ENCODE results near the gene FUT8.

FUT8 gene

GRCh38 chr14:65784574-65784973 lies 372.0 kb downstream of the FUT8 start:
- Histone ChIP-seq H4K8ac (ENCODE audit: low read depth, low read length) (no peak overlapping the region), H3K27ac (replicated peaks; ENCODE audit: low read length) (no peak overlapping the region), H2BK12ac (ENCODE audit: low read length) (no peak overlapping the region), H3K18ac (ENCODE audit: low read length) (no peak overlapping the region), H3K36me3 (replicated peaks in 1 of 2; ENCODE audit: control insufficient read depth in 2 of 2, insufficient read depth in 2 of 2, low read length in 2 of 2) (no peaks in the 10 kb centered on the region), H2BK5ac (ENCODE audit: low read length) (no peak overlapping the region), H2BK120ac (ENCODE audit: low read depth, low read length) (no peak overlapping the region), H3K14ac (ENCODE audit: low read length) (no peak overlapping the region), H3K23ac (ENCODE audit: low read depth, low read length, poor library complexity) (no peak overlapping the region), H4K91ac (ENCODE audit: low read depth, low read length, poor library complexity) (no peak overlapping the region), H3K9me3 (replicated peaks in 1 of 2; ENCODE audit: control insufficient read depth in 2 of 2, insufficient read depth in 1 of 2, low read depth in 1 of 2, low read length in 2 of 2) (peaks cover 0 to 2% of the 10 kb centered on the region in 2 donors), H3K4me3 (ENCODE audit: low read length in 2 of 2) (no peak overlapping the region), H3K4ac (ENCODE audit: low read length) (no peak overlapping the region), H2BK15ac (ENCODE audit: low read length) (no peak overlapping the region), H2AFZ (ENCODE audit: low read length) (no peak overlapping the region), H3K79me1 (ENCODE audit: low read depth, low read length) (no peaks in the 10 kb centered on the region), H3K4me1 (ENCODE audit: control insufficient read depth in 2 of 2, insufficient read depth in 1 of 2, low read depth in 1 of 2, low read length in 2 of 2) (peaks cover 0 to 4% of the 10 kb centered on the region in 2 donors), H3K27me3 (ENCODE audit: control insufficient read depth in 3 of 3, insufficient read depth in 3 of 3, low read depth in 1 of 3, low read length in 3 of 3) (no peaks in the 10 kb centered on the region), H2AK5ac (ENCODE audit: low read depth, low read length) (no peak overlapping the region), H3K9ac (ENCODE audit: low read depth, low read length, poor library complexity) (no peak overlapping the region), H3K4me2 (ENCODE audit: insufficient read depth, low read length, poor library complexity, severe bottlenecking) (no peak overlapping the region)
- whole genome bisulfite sequencing, 2 donors (ENCODE audit: extremely low coverage in 2 of 2, insufficient read length in 2 of 2, insufficient replicate concordance in 1 of 2): no CpG with 5 or more reads among the region's 2 CpGs
- DNase-seq (ENCODE audit: low spot score): no peak

- Histone ChIP-seq H2BK15ac (ENCODE audit: low read length) (no peak overlapping the region), H3K79me1 (ENCODE audit: low read depth, low read length) (no peaks in the 10 kb centered on the region), H3K9ac (ENCODE audit: low read depth, low read length, poor library complexity) (no peak overlapping the region), H3K4ac (ENCODE audit: low read length) (no peak overlapping the region), H2BK12ac (ENCODE audit: low read length) (no peak overlapping the region), H3K23ac (ENCODE audit: low read depth, low read length, poor library complexity) (no peak overlapping the region), H4K91ac (ENCODE audit: low read depth, low read length, poor library complexity) (no peak overlapping the region), H3K14ac (ENCODE audit: low read length) (no peak overlapping the region), H2AK5ac (ENCODE audit: low read depth, low read length) (no peak overlapping the region), H2AFZ (ENCODE audit: low read length) (no peak overlapping the region), H3K36me3 (replicated peaks in 1 of 2; ENCODE audit: control insufficient read depth in 2 of 2, insufficient read depth in 2 of 2, low read length in 2 of 2) (no peaks in the 10 kb centered on the region), H3K4me1 (ENCODE audit: control insufficient read depth in 2 of 2, insufficient read depth in 1 of 2, low read depth in 1 of 2, low read length in 2 of 2) (peaks cover 0 to 5% of the 10 kb centered on the region in 2 donors), H3K9me3 (replicated peaks in 1 of 2; ENCODE audit: control insufficient read depth in 2 of 2, insufficient read depth in 1 of 2, low read depth in 1 of 2, low read length in 2 of 2) (peaks cover 0 to 2% of the 10 kb centered on the region in 2 donors), H3K4me3 (ENCODE audit: low read length in 2 of 2) (no peak overlapping the region), H3K18ac (ENCODE audit: low read length) (no peak overlapping the region), H4K8ac (ENCODE audit: low read depth, low read length) (no peak overlapping the region), H3K27me3 (ENCODE audit: control insufficient read depth in 3 of 3, insufficient read depth in 3 of 3, low read depth in 1 of 3, low read length in 3 of 3) (peaks cover 0 to 3% (median 0%) of the 10 kb centered on the region in 3 experiments), H3K27ac (replicated peaks; ENCODE audit: low read length) (no peak overlapping the region), H2BK120ac (ENCODE audit: low read depth, low read length) (no peak overlapping the region), H2BK5ac (ENCODE audit: low read length) (no peak overlapping the region), H3K4me2 (ENCODE audit: insufficient read depth, low read length, poor library complexity, severe bottlenecking) (no peak overlapping the region)
- no peak for DNase-seq (ENCODE audit: low spot score)
Measured at GRCh38 chr14:65787461-65787860, 374.9 kb downstream of the FUT8 start.

- Histone ChIP-seq H3K9me3 (replicated peaks in 1 of 2; ENCODE audit: control insufficient read depth in 2 of 2, insufficient read depth in 1 of 2, low read depth in 1 of 2, low read length in 2 of 2) (peaks cover 0 to 2% of the 10 kb centered on the region in 2 donors), H3K27ac (replicated peaks; ENCODE audit: low read length) (no peak overlapping the region), H3K4me2 (ENCODE audit: insufficient read depth, low read length, poor library complexity, severe bottlenecking) (no peak overlapping the region), H4K8ac (ENCODE audit: low read depth, low read length) (no peak overlapping the region), H2BK120ac (ENCODE audit: low read depth, low read length) (no peak overlapping the region), H3K14ac (ENCODE audit: low read length) (no peak overlapping the region), H3K27me3 (ENCODE audit: control insufficient read depth in 3 of 3, insufficient read depth in 3 of 3, low read depth in 1 of 3, low read length in 3 of 3) (peaks cover 0 to 3% (median 0%) of the 10 kb centered on the region in 3 experiments), H3K18ac (ENCODE audit: low read length) (no peak overlapping the region), H3K4me1 (ENCODE audit: control insufficient read depth in 2 of 2, insufficient read depth in 1 of 2, low read depth in 1 of 2, low read length in 2 of 2) (peaks cover 0 to 5% of the 10 kb centered on the region in 2 donors), H2BK15ac (ENCODE audit: low read length) (no peak overlapping the region), H3K79me1 (ENCODE audit: low read depth, low read length) (no peaks in the 10 kb centered on the region), H3K9ac (ENCODE audit: low read depth, low read length, poor library complexity) (no peak overlapping the region), H2BK12ac (ENCODE audit: low read length) (no peak overlapping the region), H2AK5ac (ENCODE audit: low read depth, low read length) (peak overlapping the region; percentile 72), H3K4ac (ENCODE audit: low read length) (no peak overlapping the region), H3K23ac (ENCODE audit: low read depth, low read length, poor library complexity) (no peak overlapping the region), H3K4me3 (ENCODE audit: low read length in 2 of 2) (no peak overlapping the region), H2BK5ac (ENCODE audit: low read length) (no peak overlapping the region), H4K91ac (ENCODE audit: low read depth, low read length, poor library complexity) (no peak overlapping the region), H2AFZ (ENCODE audit: low read length) (no peak overlapping the region), H3K36me3 (replicated peaks in 1 of 2; ENCODE audit: control insufficient read depth in 2 of 2, insufficient read depth in 2 of 2, low read length in 2 of 2) (no peaks in the 10 kb centered on the region)
- no peak for DNase-seq (ENCODE audit: low spot score)
- WGBS, 2 donors (ENCODE audit: extremely low coverage in 2 of 2, insufficient read length in 2 of 2, insufficient replicate concordance in 1 of 2): no CpG with 5 or more reads among the region's 5 CpGs
Measured at GRCh38 chr14:65788876-65789275, 376.3 kb downstream of the FUT8 start.

DNA sequence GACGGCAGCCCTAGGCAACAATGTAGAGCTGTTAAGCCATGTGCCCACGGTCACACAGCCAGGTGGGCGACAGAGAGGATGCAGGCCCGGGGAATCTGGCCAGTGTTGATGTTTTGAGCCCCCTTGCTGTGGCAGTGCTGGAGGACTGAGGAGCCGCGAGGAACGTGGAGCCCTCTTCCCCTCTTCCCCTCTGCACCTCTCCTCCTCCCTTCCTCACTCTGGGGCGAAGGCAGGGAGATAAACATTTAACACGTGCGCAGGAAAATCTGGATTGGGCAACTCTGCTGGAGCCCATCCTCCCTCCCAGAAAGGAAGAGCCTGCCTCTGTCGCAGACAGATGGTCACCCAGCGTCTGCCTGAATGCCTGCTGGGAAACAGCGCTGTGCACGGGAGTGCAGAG lies 376.8 kb downstream of the FUT8 start:
- Histone ChIP-seq H3K27ac (replicated peaks; ENCODE audit: low read length) (no peak overlapping the region), H3K36me3 (replicated peaks in 1 of 2; ENCODE audit: control insufficient read depth in 2 of 2, insufficient read depth in 2 of 2, low read length in 2 of 2) (no peaks in the 10 kb centered on the region), H3K9me3 (replicated peaks in 1 of 2; ENCODE audit: control insufficient read depth in 2 of 2, insufficient read depth in 1 of 2, low read depth in 1 of 2, low read length in 2 of 2) (peaks cover 0 to 2% of the 10 kb centered on the region in 2 donors), H2BK5ac (ENCODE audit: low read length) (no peak overlapping the region), H3K14ac (ENCODE audit: low read length) (no peak overlapping the region), H2BK15ac (ENCODE audit: low read length) (peak overlapping the region; percentile 52), H2BK120ac (ENCODE audit: low read depth, low read length) (no peak overlapping the region), H3K18ac (ENCODE audit: low read length) (no peak overlapping the region), H3K79me1 (ENCODE audit: low read depth, low read length) (no peaks in the 10 kb centered on the region), H4K8ac (ENCODE audit: low read depth, low read length) (no peak overlapping the region), H3K4ac (ENCODE audit: low read length) (no peak overlapping the region), H2AK5ac (ENCODE audit: low read depth, low read length) (peak overlapping the region; percentile 72), H3K4me2 (ENCODE audit: insufficient read depth, low read length, poor library complexity, severe bottlenecking) (no peak overlapping the region), H3K4me3 (ENCODE audit: low read length in 2 of 2) (no peak overlapping the region), H2BK12ac (ENCODE audit: low read length) (no peak overlapping the region), H3K23ac (ENCODE audit: low read depth, low read length, poor library complexity) (no peak overlapping the region), H3K27me3 (ENCODE audit: control insufficient read depth in 3 of 3, insufficient read depth in 3 of 3, low read depth in 1 of 3, low read length in 3 of 3) (peaks cover 0 to 3% (median 0%) of the 10 kb centered on the region in 3 experiments), H3K4me1 (ENCODE audit: control insufficient read depth in 2 of 2, insufficient read depth in 1 of 2, low read depth in 1 of 2, low read length in 2 of 2) (peaks cover 0 to 5% of the 10 kb centered on the region in 2 donors), H2AFZ (ENCODE audit: low read length) (no peak overlapping the region), H3K9ac (ENCODE audit: low read depth, low read length, poor library complexity) (no peak overlapping the region), H4K91ac (ENCODE audit: low read depth, low read length, poor library complexity) (no peak overlapping the region)
- WGBS, 2 donors (ENCODE audit: extremely low coverage in 2 of 2, insufficient read length in 2 of 2, insufficient replicate concordance in 1 of 2): no CpG with 5 or more reads among the region's 14 CpGs
- DNase-seq (ENCODE audit: low spot score): no peak

All from neuronal stem cell (in vitro differentiated cells).